Adrenal gland (tissue), 12 donors: ENCODE measurements around the gene ABCD1. TPM values are rescaled to one million over a fixed set of nuclear protein-coding genes. Genes with fewer than 3 reads are reported as not detected.

Experiments
- DNase-seq, 7 donors: peaks; one replicate each; pipeline ENCODE4 v3.0.0-alpha.2; 2019 to 2020
- H3K27ac ChIP-seq, 5 donors: fragments of 200-600 bp; sonication (generic) in 4 of 5; 1 replicate in 3 of 5; 2 replicates in 2 of 5; pipeline versions ENCODE4 v1.5.1 to v1.8.0; 2016 to 2020; ENCODE audit warnings: mild to moderate bottlenecking in 1 of 5
- H3K27me3 ChIP-seq: fragments of 200-600 bp; 2 replicates; pipeline ENCODE4 v1.8.0; 2021
- H3K36me3 ChIP-seq, 2 donors: fragments of 200-600 bp; replicated peaks in 1 of 2; 1 replicate in 1 of 2; 2 replicates in 1 of 2; pipeline versions ENCODE4 v1.5.1 to v1.8.0; 2018 to 2022
- H3K4me1 ChIP-seq, 2 donors: fragments of 200-600 bp; replicated peaks in 1 of 2; 1 replicate in 1 of 2; 2 replicates in 1 of 2; pipeline versions ENCODE4 v1.5.1 to v1.8.0; 2018 to 2021
- H3K4me3 ChIP-seq, 4 donors: fragments of 200-600 bp; sonication (generic) in 3 of 4; one replicate each; pipeline ENCODE4 v1.5.1; 2016 to 2018
- H3K9me3 ChIP-seq, 3 donors: fragments of 200-600 bp; sonication (generic) in 1 of 3; replicated peaks in 1 of 3; 1 replicate in 2 of 3; 2 replicates in 1 of 3; pipeline versions ENCODE4 v1.5.1 to v1.8.0; 2016 to 2021
- POLR2A ChIP-seq, 2 donors: fragments of 450-650 bp; IDR thresholded peaks; one replicate each; pipeline ENCODE4 v1.6.1; 2017; ENCODE audit warnings: antibody characterized with exemption in 2 of 2, mild to moderate bottlenecking in 2 of 2, moderate library complexity in 1 of 2
- WGBS, 4 donors: extraction: QIAGEN DNeasy Blood & Tissue Kit in 2 of 4; methylation state at CpG; one replicate each; pipeline versions ENCODE4 v1.1.5 to v1.1.7; 2013 to 2017; 5-methylcytosine and 5-hydroxymethylcytosine counted together
- intact Hi-C, 2 donors: fragments of 100-400 bp; cut with DNase I; formaldehyde crosslinking; loops; one replicate each; pipeline versions ENCODE4 v1.14.1 to v1.15.0; 2022 to 2023
- polyA plus RNA-seq, 3 donors: library from polyadenylated mRNA; stranded (reverse); fragments of 200-250 nt in 2 of 3; fragments of 350-450 nt in 1 of 3; fragmentation: Illumina TruSeq in 1 of 3; extraction: RNeasy Lipid Tissue Mini Kit (QIAGEN cat#74804) in 1 of 3; gene quantifications; one replicate each; pipeline ENCODE4 v1.2.3, GENCODE V29; 2013 to 2014
- total RNA-seq, 9 donors: library from RNA; depleted of rRNA in 4 of 9; stranded (reverse); fragments of >200 nt in 4 of 9; fragments of 120-200 nt in 1 of 9; fragmentation: NEBNext Ultra II Directional in 1 of 9; extraction: Animal tissue kit (Norgen Biotek cat#: 25700) in 1 of 9; gene quantifications; one replicate each; pipeline versions ENCODE4 v1.1.0 to v1.2.4, GENCODE V29; 2013 to 2023
- TF ChIP-seq, protein P1 (sequence below), 6 experiments: fragments of 450-650 bp in 4 of 6; fragments of 200-600 bp in 2 of 6; sonication (generic) in 1 of 6; IDR thresholded peaks; 1 replicate in 5 of 6; 2 replicates in 1 of 6; pipeline versions ENCODE4 v1.5.1 to v1.8.0; 2016 to 2021; ENCODE audit warnings: antibody characterized with exemption in 6 of 6, mild to moderate bottlenecking in 2 of 6, moderate library complexity in 1 of 6
- donor health status: healthy with polysubstance abuse.
- donor health status: Bipolar disorder and iron deficiency.
- donor health status: DM: yes; HTN: yes; CAD: no.
- donor health status: DM: no; HTN: no; CAD: no.
- donor health status: DM: no; HTN: no; CAD: no.
- donor health status: DM: yes; HTN: yes; CAD: no.

Gene ABCD1
- total and polyA plus RNA-seq, 12 donors: 29.6 to 78.0 (median 50.4) TPM

DNA sequence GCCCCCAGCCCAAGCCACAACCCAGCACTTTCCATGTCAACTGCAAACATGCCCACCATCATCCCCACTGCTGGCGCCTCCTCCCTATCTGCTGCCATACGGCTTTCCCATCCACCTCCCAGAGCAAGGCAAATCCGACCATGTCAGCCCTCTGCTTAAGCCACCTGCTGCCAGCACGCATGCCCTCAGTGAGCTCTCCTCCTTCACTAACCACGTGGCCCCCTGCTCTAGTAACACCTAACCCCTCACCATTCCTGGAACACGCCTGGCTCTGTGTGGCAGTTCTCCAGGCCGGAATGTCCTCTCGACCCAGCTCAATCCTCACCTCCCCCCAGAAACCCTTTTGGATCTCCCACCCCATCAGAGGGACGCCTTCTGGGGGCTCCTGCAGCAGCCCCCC lies 17.9 kb upstream of the ABCD1 start:
- Histone ChIP-seq H3K9me3 (no peaks in the 10 kb centered on the region), H3K36me3 (peaks cover 0 to 12% of the 10 kb centered on the region in 2 donors), H3K4me3 (no peak overlapping the region), H3K4me1 (no peaks in the 10 kb centered on the region), H3K27me3 (no peaks in the 10 kb centered on the region), H3K27ac (no peak overlapping the region)
- WGBS, 4 donors: 79 to 91% (median 86%) methylated on average over 9 of the region's 9 CpGs
- intact Hi-C loops: no loop called here
- TF ChIP-seq, protein P1, sequence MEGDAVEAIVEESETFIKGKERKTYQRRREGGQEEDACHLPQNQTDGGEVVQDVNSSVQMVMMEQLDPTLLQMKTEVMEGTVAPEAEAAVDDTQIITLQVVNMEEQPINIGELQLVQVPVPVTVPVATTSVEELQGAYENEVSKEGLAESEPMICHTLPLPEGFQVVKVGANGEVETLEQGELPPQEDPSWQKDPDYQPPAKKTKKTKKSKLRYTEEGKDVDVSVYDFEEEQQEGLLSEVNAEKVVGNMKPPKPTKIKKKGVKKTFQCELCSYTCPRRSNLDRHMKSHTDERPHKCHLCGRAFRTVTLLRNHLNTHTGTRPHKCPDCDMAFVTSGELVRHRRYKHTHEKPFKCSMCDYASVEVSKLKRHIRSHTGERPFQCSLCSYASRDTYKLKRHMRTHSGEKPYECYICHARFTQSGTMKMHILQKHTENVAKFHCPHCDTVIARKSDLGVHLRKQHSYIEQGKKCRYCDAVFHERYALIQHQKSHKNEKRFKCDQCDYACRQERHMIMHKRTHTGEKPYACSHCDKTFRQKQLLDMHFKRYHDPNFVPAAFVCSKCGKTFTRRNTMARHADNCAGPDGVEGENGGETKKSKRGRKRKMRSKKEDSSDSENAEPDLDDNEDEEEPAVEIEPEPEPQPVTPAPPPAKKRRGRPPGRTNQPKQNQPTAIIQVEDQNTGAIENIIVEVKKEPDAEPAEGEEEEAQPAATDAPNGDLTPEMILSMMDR (IDR thresholded peaks at IDR 0.05): no peak
- TF ChIP-seq POLR2A (IDR thresholded peaks at IDR 0.05): no peak
- DNase-seq: peak in 1 of 7 donors; percentile 7

DNA sequence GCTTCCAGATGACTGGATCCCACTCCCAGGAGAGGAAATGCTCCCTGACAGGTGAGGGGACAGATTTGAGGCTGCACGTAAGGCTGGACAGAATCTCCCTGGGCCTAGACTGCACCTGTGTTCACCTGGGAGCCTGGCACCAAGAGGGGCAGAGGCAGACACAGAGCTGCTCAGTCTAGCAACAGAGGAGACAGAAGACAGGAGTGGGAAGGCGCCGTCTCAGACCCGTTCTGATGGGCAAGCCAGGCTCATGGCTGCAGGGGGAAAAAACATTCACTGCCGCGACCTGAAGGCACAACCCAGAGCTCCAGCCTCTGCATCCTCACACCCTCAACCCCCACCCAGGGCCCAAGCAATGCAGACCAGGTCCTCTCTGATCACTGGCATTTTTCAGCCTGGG lies 17.2 kb upstream of the ABCD1 start:
- WGBS, 4 donors: 87 to 100% (median 91%) methylated on average over 1 to 6 of the region's 6 CpGs
- Histone ChIP-seq H3K27ac (no peak overlapping the region), H3K36me3 (peaks cover 0 to 6% of the 10 kb centered on the region in 2 donors), H3K9me3 (no peaks in the 10 kb centered on the region), H3K4me1 (no peaks in the 10 kb centered on the region), H3K4me3 (no peak overlapping the region), H3K27me3 (no peaks in the 10 kb centered on the region)
- no peak for TF ChIP-seq POLR2A (IDR thresholded peaks at IDR 0.05)
- TF ChIP-seq, protein P1 (IDR thresholded peaks at IDR 0.05): no peak
- intact Hi-C loops: no loop called here
- no peak for DNase-seq

DNA sequence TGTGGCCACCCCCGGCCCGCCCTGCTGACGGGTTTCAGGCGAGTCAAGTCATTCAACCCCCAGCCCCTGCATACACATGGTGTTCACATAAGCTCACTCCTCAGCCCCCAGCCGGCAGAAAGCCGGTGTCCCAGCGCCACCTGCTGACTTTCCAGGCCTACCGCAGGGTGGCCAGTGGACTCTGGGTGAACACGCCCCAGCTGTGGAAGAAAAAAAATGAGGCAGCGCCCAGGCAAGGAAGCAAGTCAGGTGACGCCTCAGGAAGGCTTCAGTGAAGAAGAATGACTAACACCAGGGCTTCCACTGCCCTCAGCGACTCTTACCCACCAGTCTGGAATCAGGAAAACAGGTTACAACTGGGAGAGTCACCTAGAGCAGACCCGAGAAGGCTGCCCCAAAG lies 16.2 kb upstream of the ABCD1 start:
- Histone ChIP-seq H3K4me1 (no peaks in the 10 kb centered on the region), H3K9me3 (no peaks in the 10 kb centered on the region), H3K27ac (peak overlapping the region in 3 of 5 donors; percentile 23 to 49 (median 47)), H3K27me3 (no peaks in the 10 kb centered on the region), H3K36me3 (peaks cover 0 to 5% of the 10 kb centered on the region in 2 donors), H3K4me3 (no peak overlapping the region)
- intact Hi-C loops: no loop called here
- DNase-seq: peak; percentile 76 to 90 (median 86)
- WGBS, 4 donors: 18 to 29% (median 21%) methylated on average over 4 to 13 of the region's 13 CpGs
- no peak for TF ChIP-seq POLR2A (IDR thresholded peaks at IDR 0.05)
- TF ChIP-seq, protein P1 (IDR thresholded peaks at IDR 0.05): peak; percentile 43 to 81 (median 62)

DNA sequence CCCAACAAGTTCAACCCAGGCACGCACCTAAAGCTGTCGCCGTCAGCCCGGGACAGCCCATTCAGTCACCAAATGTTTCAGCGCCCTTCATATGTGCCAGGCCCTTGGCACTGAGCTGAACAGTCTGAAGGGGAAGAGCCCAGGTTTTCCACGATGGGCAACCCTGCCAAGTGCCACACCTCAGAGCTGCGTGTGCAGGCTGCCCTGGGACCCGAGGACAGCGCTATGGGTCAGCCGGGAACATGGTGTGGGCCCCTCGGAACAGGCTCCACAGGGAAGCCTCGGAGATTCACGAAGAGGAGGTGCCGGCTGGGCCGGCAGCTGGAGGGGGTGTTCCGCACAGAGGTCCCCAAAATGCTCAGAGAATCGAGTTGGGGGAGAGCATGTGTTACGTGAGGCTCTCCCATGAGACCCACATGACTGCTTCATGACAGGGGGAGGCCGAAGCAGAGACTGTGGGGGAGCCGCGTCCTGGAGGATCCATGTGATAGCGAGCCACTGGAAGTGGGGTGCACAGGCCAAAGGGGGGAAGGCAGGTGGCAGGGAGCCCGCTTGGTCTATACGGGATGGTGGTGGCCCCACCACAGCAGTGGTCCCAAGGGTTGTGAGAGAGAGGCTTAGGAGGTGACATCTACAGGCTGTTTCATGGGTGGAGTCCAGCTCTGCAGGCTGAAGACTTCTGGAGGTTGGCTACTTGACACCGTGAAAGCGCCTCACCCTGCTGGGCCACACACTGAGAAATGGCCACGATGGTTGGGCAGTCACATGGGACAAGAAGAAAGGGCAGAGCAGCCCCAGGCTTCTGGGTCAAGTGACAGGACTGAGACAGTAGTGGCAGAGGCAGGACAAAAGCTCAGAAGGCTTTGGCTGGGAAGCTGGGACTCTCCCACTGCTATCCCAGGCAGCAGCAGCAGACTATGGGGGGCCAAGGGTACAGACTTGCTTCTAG lies 14.7 kb upstream of the ABCD1 start:
- DNase-seq: no peak
- no peaks in the 10 kb centered on the region for H3K9me3 ChIP-seq
- 82 to 86% (median 84%) methylated on average over 19 to 27 of the region's 27 CpGs; no CpG with 5 or more reads in 1 of the 4 donors for WGBS, 4 donors
- TF ChIP-seq, protein P1 (IDR thresholded peaks at IDR 0.05): no peak
- TF ChIP-seq POLR2A (IDR thresholded peaks at IDR 0.05): no peak
- H3K4me3 ChIP-seq: no peak overlapping the region
- intact Hi-C loops: no loop called here
- H3K36me3 ChIP-seq: peaks cover 0 to 15% of the 10 kb centered on the region in 2 donors
- H3K27ac ChIP-seq: no peak overlapping the region
- H3K4me1 ChIP-seq: no peaks in the 10 kb centered on the region
- H3K27me3 ChIP-seq: no peaks in the 10 kb centered on the region
